Smooth muscle cell (in vitro differentiated cells): ENCODE results near the gene PRSS2. TPM values are rescaled to one million over a fixed set of nuclear protein-coding genes. Genes with fewer than 3 reads are reported as not detected.
"Not testable (repeated sequence)": the region's sequence is repeated elsewhere in the genome, so short reads cannot be mapped to it uniquely, and the experiment has no call there.

Experiments
- DNase-seq: peaks from one replicate; lab custom pipeline; 2025; ENCODE audit not compliant: unreplicated experiment; lab: John Stamatoyannopoulos, UW
- H2AFZ ChIP-seq: fragments of 200-600 bp; sonication (generic); 2 replicates; pipeline ENCODE4 v1.6.0; 2016; ENCODE audit warnings: antibody characterized with exemption, low read depth, mild to moderate bottlenecking
- H3F3A ChIP-seq: fragments of 200-600 bp; sonication (generic); 2 replicates; pipeline ENCODE4 v1.6.0; 2017; ENCODE audit warnings: antibody characterized with exemption, low read depth
- H3K27ac ChIP-seq: fragments of 200-600 bp; sonication (generic); 2 replicates; pipeline ENCODE4 v1.5.1; 2016; ENCODE audit warnings: low read depth, mild to moderate bottlenecking
- H3K27me3 ChIP-seq: fragments of 200-600 bp; sonication (generic); 2 replicates; pipeline ENCODE4 v1.6.1; 2016; ENCODE audit warnings: low read depth, mild to moderate bottlenecking
- H3K36me3 ChIP-seq: fragments of 200-600 bp; sonication (generic); 2 replicates; pipeline ENCODE4 v1.5.1; 2016; ENCODE audit warnings: low read depth
- H3K4me1 ChIP-seq: fragments of 200-600 bp; sonication (generic); 2 replicates; pipeline ENCODE4 v1.5.1; 2016; ENCODE audit warnings: low read depth
- H3K4me2 ChIP-seq: fragments of 200-600 bp; sonication (generic); 2 replicates; pipeline ENCODE4 v1.6.0; 2016; ENCODE audit warnings: mild to moderate bottlenecking
- H3K4me3 ChIP-seq: fragments of 200-600 bp; sonication (generic); 2 replicates; pipeline ENCODE4 v1.5.1; 2016; ENCODE audit warnings: mild to moderate bottlenecking
- H3K79me2 ChIP-seq: fragments of 200-600 bp; sonication (generic); 2 replicates; pipeline ENCODE4 v1.6.0; 2016; ENCODE audit warnings: low read depth, mild to moderate bottlenecking
- H3K9ac ChIP-seq: fragments of 200-600 bp; sonication (generic); 2 replicates; pipeline ENCODE4 v1.6.0; 2016; ENCODE audit warnings: low read depth
- H3K9me3 ChIP-seq: fragments of 200-600 bp; sonication (generic); replicated peaks from 2 replicates; pipeline ENCODE4 v1.5.1; 2016; ENCODE audit warnings: low read depth
- H4K20me1 ChIP-seq: fragments of 200-600 bp; sonication (generic); 2 replicates; pipeline ENCODE4 v1.6.0; 2016; ENCODE audit warnings: low read depth
- CTCF ChIP-seq: fragments of 200-600 bp; sonication (generic); IDR thresholded peaks from 2 replicates; pipeline ENCODE4 v1.5.1; 2017; ENCODE audit warnings: borderline replicate concordance, mild to moderate bottlenecking, antibody characterized with exemption; ENCODE audit not compliant: insufficient read depth, poor library complexity, severe bottlenecking
- WGBS: methylation state at CpG from one replicate; pipeline ENCODE4 v1.1.7; 2016; ENCODE audit warnings: low lambda C conversion rate; 5-methylcytosine and 5-hydroxymethylcytosine counted together
- polyA plus RNA-seq: library from polyadenylated mRNA; unstranded; fragments of >200 nt; fragmentation: Nextera tagmentation; extraction: Ambion mirVana; gene quantifications from 2 replicates; pipeline ENCODE4 v1.2.1, GENCODE V29; 2016
- total RNA-seq: library from RNA; depleted of rRNA; stranded (reverse); fragments of >200 nt; gene quantifications from 2 replicates; pipeline ENCODE4 v1.2.3, GENCODE V29; 2014

The PRSS2 gene
- total and polyA plus RNA-seq, 2 experiments from 2014 or later, result not detected

DNA sequence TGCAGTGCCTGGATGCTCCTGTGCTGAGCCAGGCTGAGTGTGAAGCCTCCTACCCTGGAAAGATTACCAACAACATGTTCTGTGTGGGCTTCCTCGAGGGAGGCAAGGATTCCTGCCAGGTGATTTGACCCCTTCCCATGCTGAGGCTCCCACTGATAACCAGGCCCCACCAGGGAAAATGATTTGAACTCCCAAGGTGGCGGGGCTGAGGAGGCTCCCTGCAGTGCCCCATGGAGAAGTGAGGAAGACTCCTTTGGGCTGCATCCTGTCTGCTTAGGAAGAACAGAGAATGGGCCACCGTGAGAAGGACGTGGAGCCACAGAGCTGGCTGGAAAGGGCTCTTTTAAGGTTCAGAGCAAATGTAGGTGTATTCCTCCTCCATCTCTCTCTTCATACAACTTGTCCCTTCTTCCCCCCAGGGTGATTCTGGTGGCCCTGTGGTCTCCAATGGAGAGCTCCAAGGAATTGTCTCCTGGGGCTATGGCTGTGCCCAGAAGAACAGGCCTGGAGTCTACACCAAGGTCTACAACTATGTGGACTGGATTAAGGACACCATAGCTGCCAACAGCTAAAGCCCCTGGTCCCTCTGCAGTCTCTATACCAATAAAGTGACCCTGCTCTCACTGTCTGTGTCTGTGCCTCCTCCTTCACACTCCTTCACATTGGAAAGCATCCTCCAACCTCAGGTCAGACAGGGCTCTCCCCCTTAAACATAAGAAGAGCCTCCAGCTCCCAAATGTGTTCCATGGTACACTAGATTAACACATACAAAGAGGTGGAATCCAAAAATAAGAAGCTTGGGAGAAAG lies 3.4 kb downstream of the PRSS2 start:
- Histone ChIP-seq H3K4me2 (no peak overlapping the region), H3K9ac (no peak overlapping the region), H3K9me3 (no peaks in the 10 kb centered on the region), H3K36me3 (no peaks in the 10 kb centered on the region), H4K20me1 (no peaks in the 10 kb centered on the region), H2AFZ (no peak overlapping the region), H3K4me1 (no peaks in the 10 kb centered on the region), H3F3A (no peaks in the 10 kb centered on the region), H3K27me3 (peaks cover 12% of the 10 kb centered on the region), H3K4me3 (no peak overlapping the region), H3K27ac (no peak overlapping the region), H3K79me2 (no peaks in the 10 kb centered on the region)
- 72% methylated on average over 4 of the region's 4 CpGs for WGBS
- DNase-seq, result no peak
- TF ChIP-seq CTCF, result no peak

DNA sequence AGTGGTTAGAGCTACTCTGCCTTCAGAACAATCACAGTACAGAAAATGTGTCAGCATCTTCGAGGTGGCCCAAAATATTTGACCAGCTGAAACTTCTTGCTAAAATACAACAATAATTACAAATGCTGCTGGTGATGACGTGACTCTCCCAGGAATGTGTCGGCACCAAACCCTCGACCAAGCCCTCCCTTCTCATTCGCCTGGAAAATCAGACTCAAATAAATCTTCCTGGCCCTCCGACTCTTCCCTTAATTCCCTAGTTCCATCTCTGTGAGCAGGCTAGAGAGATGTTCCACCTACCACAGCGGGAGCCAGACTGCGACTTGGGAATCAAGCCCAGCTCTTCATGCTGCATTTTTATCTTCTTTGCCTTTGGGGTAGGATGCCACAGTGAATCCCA lies 4.1 kb downstream of the PRSS2 start:
- Histone ChIP-seq H2AFZ (no peak overlapping the region), H3K4me3 (no peak overlapping the region), H3F3A (no peaks in the 10 kb centered on the region), H3K9me3 (no peaks in the 10 kb centered on the region), H4K20me1 (no peaks in the 10 kb centered on the region), H3K4me1 (no peaks in the 10 kb centered on the region), H3K9ac (no peak overlapping the region), H3K79me2 (no peaks in the 10 kb centered on the region), H3K27ac (no peak overlapping the region), H3K27me3 (peaks cover 7% of the 10 kb centered on the region), H3K36me3 (no peaks in the 10 kb centered on the region), H3K4me2 (no peak overlapping the region)
- no peak for TF ChIP-seq CTCF
- 56% methylated on average over 8 of the region's 8 CpGs for WGBS
- DNase-seq, result no peak

DNA sequence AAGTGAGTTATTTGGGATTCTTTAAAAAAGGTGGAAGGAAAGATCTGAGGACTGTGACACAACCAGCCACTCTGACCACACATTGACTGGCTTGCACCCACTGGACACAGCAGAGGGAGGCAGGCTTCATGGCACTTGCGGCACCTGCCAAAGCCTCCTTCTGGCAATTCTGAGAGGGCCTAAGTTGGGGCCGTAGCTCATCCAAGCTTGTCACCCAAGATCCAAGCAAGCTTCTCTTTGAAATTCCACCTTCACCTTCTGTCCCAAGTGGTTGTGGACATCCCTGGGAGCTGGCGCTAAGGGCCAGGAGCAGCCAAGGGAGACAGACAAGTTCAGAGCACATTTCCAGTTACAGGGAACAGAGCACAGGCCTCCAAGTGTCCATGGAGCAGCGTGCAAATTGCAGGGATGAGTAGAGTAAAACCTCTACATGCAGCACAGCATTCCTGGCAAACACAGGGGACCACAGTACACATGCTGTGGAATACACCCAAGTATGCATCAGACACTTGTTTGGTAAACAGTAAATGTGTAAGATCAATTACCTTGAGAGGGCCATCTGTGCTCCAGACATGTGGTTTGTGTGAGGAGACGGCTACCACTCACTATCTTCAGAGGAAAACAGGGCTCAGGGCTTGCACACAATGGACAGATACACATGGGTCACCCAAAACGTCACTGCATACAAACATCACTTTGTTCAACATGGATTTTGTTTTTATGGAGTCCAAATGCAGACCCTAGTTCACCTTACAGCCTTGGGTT lies 4.8 kb downstream of the PRSS2 start:
- H3K4me1 ChIP-seq, H3K9me3 ChIP-seq, H3K79me2 ChIP-seq, DNase-seq, H3K9ac ChIP-seq, H3K4me2 ChIP-seq, H3F3A ChIP-seq, H3K4me3 ChIP-seq, H3K27me3 ChIP-seq, H2AFZ ChIP-seq, H4K20me1 ChIP-seq, H3K36me3 ChIP-seq, H3K27ac ChIP-seq: not testable (repeated sequence)
- WGBS, result 71% methylated on average over 6 of the region's 6 CpGs

- no peak for TF ChIP-seq CTCF
- no peaks in the 10 kb centered on the region for H3K4me1 ChIP-seq
- H3K9me3 ChIP-seq, result no peaks in the 10 kb centered on the region
- no peaks in the 10 kb centered on the region for H3F3A ChIP-seq
- H3K36me3 ChIP-seq, result no peaks in the 10 kb centered on the region
- 55% methylated on average over 9 of the region's 9 CpGs for WGBS
- H3K27ac ChIP-seq, result no peak overlapping the region
- H3K27me3 ChIP-seq, result peaks cover 10% of the 10 kb centered on the region
- H4K20me1 ChIP-seq, result no peaks in the 10 kb centered on the region
- no peak overlapping the region for H3K4me3 ChIP-seq
- no peak overlapping the region for H2AFZ ChIP-seq
- DNase-seq, result no peak
- H3K4me2 ChIP-seq, result no peak overlapping the region
- H3K9ac ChIP-seq, result no peak overlapping the region
- no peaks in the 10 kb centered on the region for H3K79me2 ChIP-seq
These were observed 5.6 kb downstream of the PRSS2 start for GRCh38 chr7:142776206-142776844.

DNA sequence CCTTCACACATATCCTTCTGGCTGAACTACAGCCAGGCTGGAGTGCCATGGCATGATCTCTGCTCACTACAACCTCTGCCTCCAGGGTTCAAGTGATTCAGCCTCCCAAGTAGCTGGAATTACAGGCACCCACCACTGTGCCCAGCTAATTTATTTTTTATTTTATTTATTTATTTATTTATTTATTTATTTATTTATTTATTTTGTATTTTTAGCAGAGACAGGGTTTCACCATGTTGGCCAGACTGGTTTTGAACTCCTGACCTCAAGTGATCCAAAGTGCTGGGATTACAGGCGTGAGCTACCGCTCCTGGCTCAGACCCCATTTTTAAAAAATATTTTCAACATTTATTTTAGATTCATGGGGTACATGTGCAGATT lies 6.1 kb downstream of the PRSS2 start:
- not testable (repeated sequence) for H3K79me2 ChIP-seq, H3F3A ChIP-seq, DNase-seq, H2AFZ ChIP-seq, H3K4me2 ChIP-seq, H3K36me3 ChIP-seq, H4K20me1 ChIP-seq, H3K4me1 ChIP-seq, H3K9ac ChIP-seq, H3K27ac ChIP-seq, H3K4me3 ChIP-seq, H3K9me3 ChIP-seq, H3K27me3 ChIP-seq
- 98% methylated on average over 2 of the region's 2 CpGs for WGBS
